Stomach (tissue), 4 donors: ENCODE measurements around the gene FHAD1.

Experiments used
- POLR2A ChIP-seq, 4 donors: fragments of 450-650 bp; IDR thresholded peaks; one replicate each; pipeline ENCODE4 v1.6.1; 2016; ENCODE audit warnings: antibody characterized with exemption in 4 of 4, control low read depth in 2 of 4, mild to moderate bottlenecking in 1 of 4, moderate library complexity in 1 of 4
- TF ChIP-seq, protein P1 (sequence below), 7 experiments: fragments of 450-650 bp in 4 of 7; fragments of 200-600 bp in 3 of 7; sonication (generic) in 3 of 7; IDR thresholded peaks; one replicate each; pipeline ENCODE4 v1.5.1; 2016 to 2019; ENCODE audit warnings: antibody characterized with exemption in 7 of 7, control low read depth in 2 of 7, mild to moderate bottlenecking in 1 of 7

DNA sequence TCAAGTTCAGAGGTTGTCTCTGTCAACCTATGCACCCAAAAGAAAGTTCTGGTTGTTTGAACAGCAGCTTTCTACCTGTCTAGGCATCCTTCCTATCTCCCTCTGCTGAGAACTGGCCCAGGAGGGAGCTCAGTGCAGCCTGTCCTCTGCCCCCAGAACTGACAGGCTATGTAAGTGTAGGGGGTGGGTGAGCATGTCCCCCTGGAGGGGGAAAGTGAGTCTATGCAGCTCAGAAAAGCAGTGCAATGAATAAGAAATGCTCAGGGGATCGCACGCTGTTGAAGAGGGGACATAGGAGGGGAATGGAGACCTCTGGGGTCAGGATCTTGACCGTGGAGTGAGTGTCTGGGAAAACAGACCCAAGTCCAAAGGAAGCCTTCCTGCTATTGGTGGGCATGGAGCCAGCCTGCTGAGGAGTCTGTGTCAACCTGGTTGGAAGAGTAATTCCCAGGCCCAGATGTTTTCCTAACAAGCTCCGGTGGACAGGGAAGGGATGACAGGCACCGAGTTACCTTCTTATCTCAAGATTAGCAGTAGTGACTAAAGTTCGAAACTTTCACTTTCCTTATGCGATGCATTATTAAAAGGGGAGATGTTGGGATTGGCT, 26.1 kb upstream of the FHAD1 start:
- TF ChIP-seq, protein P1, sequence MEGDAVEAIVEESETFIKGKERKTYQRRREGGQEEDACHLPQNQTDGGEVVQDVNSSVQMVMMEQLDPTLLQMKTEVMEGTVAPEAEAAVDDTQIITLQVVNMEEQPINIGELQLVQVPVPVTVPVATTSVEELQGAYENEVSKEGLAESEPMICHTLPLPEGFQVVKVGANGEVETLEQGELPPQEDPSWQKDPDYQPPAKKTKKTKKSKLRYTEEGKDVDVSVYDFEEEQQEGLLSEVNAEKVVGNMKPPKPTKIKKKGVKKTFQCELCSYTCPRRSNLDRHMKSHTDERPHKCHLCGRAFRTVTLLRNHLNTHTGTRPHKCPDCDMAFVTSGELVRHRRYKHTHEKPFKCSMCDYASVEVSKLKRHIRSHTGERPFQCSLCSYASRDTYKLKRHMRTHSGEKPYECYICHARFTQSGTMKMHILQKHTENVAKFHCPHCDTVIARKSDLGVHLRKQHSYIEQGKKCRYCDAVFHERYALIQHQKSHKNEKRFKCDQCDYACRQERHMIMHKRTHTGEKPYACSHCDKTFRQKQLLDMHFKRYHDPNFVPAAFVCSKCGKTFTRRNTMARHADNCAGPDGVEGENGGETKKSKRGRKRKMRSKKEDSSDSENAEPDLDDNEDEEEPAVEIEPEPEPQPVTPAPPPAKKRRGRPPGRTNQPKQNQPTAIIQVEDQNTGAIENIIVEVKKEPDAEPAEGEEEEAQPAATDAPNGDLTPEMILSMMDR (IDR thresholded peaks at IDR 0.05): no peak
- TF ChIP-seq POLR2A (IDR thresholded peaks at IDR 0.05): no peak
